Nephron (organoid): ENCODE results near the gene PSMB5.
A peak's percentile ranks its signal among the peaks of the same experiment; 100 is the strongest.

Experiments used
- H3K27ac Mint-ChIP-seq, 3 experiments: 2 replicates each; pipeline ENCODE4 v1.8.0; 2020; ENCODE audit warnings: mixed read lengths in 3 of 3, mild to moderate bottlenecking in 2 of 3, moderate library complexity in 1 of 3
- H3K27me3 Mint-ChIP-seq: 2 replicates; pipeline ENCODE4 v1.8.0; 2021; ENCODE audit warnings: low read depth, mild to moderate bottlenecking, moderate library complexity, mixed read lengths
- H3K36me3 Mint-ChIP-seq: 2 replicates; pipeline ENCODE4 v1.8.0; 2020; ENCODE audit warnings: low read depth, mixed read lengths
- H3K4me1 Mint-ChIP-seq: 2 replicates; pipeline ENCODE4 v1.8.0; 2020; ENCODE audit warnings: mixed read lengths
- H3K4me3 Mint-ChIP-seq, 3 experiments: 2 replicates each; pipeline ENCODE4 v1.8.0; 2020; ENCODE audit warnings: mild to moderate bottlenecking in 3 of 3, mixed read lengths in 3 of 3, moderate library complexity in 2 of 3
- H3K9me3 Mint-ChIP-seq: 2 replicates; pipeline ENCODE4 v1.8.0; 2020; ENCODE audit warnings: mixed read lengths
- TF ChIP-seq, protein P1 (sequence below), 3 experiments: fragments of 200-600 bp; sonication (generic); IDR thresholded peaks; one replicate each; pipeline ENCODE4 v1.5.0; 2021; ENCODE audit warnings: antibody characterized with exemption in 3 of 3; ENCODE audit not compliant: unreplicated experiment in 3 of 3

PSMB5 gene

DNA sequence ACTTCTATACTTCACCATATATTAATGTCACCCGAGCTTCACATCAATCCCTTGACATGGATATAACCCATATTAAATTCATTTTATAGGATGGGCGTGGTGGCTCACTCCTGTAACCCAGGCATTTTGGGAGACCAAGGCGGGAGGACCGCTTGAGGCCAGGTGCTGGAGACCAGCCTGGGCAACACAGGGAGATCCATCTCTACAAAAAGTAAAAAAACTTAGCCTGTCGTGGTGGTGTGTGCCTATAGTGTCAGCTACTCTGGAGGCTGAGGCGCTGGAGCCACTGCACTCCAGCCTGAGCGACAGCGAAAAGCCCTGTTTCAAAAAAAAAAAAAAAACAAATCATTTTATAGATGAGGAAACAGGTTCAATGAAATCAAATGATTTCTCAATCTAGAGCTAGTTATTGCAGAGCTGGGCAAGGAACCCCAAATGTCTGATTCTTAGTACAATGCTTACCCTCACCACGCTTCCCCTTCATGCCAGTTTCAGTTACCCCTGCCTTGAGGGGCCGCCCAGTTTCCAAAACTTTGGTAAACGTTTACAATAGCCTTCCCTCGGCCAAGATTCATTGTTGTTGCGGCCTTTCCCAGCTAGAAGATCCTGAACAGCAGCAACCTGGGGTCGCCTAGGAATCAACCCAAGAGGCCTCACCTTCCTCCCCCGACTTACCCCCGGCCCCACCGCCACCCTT is 751 bp downstream of the PSMB5 start:
- TF ChIP-seq, protein P1, sequence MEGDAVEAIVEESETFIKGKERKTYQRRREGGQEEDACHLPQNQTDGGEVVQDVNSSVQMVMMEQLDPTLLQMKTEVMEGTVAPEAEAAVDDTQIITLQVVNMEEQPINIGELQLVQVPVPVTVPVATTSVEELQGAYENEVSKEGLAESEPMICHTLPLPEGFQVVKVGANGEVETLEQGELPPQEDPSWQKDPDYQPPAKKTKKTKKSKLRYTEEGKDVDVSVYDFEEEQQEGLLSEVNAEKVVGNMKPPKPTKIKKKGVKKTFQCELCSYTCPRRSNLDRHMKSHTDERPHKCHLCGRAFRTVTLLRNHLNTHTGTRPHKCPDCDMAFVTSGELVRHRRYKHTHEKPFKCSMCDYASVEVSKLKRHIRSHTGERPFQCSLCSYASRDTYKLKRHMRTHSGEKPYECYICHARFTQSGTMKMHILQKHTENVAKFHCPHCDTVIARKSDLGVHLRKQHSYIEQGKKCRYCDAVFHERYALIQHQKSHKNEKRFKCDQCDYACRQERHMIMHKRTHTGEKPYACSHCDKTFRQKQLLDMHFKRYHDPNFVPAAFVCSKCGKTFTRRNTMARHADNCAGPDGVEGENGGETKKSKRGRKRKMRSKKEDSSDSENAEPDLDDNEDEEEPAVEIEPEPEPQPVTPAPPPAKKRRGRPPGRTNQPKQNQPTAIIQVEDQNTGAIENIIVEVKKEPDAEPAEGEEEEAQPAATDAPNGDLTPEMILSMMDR (IDR thresholded peaks at IDR 0.05; ENCODE audit: unreplicated experiment in 3 of 3), result no peak
- Mint-ChIP-seq H3K36me3 (peaks cover 25% of the 10 kb centered on the region), H3K4me1 (peaks cover 26% of the 10 kb centered on the region), H3K27ac (peak overlapping the region; percentile 97 to 99 (median 98)), H3K9me3 (no peaks in the 10 kb centered on the region), H3K27me3 (no peaks in the 10 kb centered on the region), H3K4me3 (peak overlapping the region; percentile 80 to 89 (median 86))

DNA sequence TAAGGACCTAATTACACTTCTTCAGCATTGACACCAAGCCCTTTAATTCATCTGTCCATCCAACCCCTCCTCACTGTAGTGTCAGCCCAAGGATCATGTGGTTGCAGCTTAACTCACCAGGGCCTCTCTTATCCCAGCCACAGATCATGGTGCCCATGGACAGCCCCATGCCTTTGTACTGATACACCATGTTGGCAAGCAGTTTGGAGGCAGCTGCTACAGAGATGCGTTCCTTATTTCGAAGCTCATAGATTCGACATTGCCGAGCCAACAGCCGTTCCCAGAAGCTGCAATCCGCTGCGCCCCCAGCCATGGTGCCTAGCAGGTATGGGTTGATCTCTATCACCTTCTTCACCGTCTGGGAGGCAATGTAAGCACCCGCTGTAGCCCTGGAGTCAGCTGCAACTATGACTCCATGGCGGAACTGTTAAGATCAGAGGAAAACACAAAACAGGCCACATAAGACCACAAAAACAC is 1.4 kb downstream of the PSMB5 start:
- Mint-ChIP-seq H3K4me1 (peaks cover 26% of the 10 kb centered on the region), H3K36me3 (peaks cover 30% of the 10 kb centered on the region), H3K27ac (peak overlapping the region; percentile 14 to 98 (median 97)), H3K4me3 (peak overlapping the region; percentile 80 to 89 (median 86)), H3K27me3 (no peaks in the 10 kb centered on the region), H3K9me3 (no peaks in the 10 kb centered on the region)
- TF ChIP-seq, protein P1 (IDR thresholded peaks at IDR 0.05; ENCODE audit: unreplicated experiment in 3 of 3), result no peak

DNA sequence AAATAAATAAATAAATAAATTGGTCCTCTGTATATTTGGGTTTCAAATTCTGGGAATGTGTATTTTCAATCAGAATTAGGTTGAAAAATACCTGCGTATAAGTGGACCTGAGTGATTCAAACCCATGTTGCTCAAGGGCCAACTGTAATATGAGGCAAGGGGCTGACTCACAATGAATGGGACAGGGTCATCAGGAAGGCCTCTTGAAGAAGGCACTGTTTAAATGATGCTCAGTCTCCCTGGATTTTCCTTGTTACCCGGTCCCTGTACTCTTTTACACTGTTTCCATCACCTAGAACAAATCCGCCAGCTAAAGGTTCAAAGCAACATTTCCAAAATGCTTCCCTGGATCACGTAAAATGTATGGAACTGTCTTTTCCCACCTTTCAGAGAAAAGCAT is 3.8 kb downstream of the PSMB5 start:
- no peaks in the 10 kb centered on the region for H3K9me3 Mint-ChIP-seq
- peaks cover 26% of the 10 kb centered on the region for H3K4me1 Mint-ChIP-seq
- peak overlapping the region in 1 of 3 experiments; percentile 84 for H3K4me3 Mint-ChIP-seq
- no peaks in the 10 kb centered on the region for H3K27me3 Mint-ChIP-seq
- TF ChIP-seq, protein P1 (IDR thresholded peaks at IDR 0.05; ENCODE audit: unreplicated experiment in 3 of 3), result no peak
- H3K36me3 Mint-ChIP-seq, result peaks cover 41% of the 10 kb centered on the region
- H3K27ac Mint-ChIP-seq, result no peak overlapping the region

DNA sequence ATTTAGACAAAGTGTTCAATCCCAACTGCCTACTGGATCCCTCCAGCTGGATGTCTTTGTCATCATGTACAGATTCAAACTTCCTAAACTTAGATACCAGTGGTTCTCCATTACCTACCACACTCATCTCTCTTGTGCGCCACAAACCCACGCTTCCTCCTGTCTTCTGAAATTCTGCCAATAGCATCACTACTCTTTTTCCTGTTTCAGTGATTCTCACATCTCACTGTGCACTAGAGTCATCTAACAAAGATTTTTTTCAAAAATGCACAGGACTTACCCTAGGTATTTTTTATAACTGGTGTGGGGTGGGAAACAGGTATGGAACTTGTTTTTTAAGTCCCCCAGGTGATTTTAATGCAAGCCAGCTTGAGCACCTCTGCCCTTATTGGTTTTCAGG is 5.9 kb downstream of the PSMB5 start:
- peaks cover 53% of the 10 kb centered on the region for H3K36me3 Mint-ChIP-seq
- no peaks in the 10 kb centered on the region for H3K27me3 Mint-ChIP-seq
- H3K4me1 Mint-ChIP-seq, result peaks cover 30% of the 10 kb centered on the region
- no peak overlapping the region for H3K4me3 Mint-ChIP-seq
- TF ChIP-seq, protein P1 (IDR thresholded peaks at IDR 0.05; ENCODE audit: unreplicated experiment in 3 of 3), result no peak
- peak overlapping the region in 1 of 3 experiments; percentile 48 for H3K27ac Mint-ChIP-seq
- no peaks in the 10 kb centered on the region for H3K9me3 Mint-ChIP-seq

DNA sequence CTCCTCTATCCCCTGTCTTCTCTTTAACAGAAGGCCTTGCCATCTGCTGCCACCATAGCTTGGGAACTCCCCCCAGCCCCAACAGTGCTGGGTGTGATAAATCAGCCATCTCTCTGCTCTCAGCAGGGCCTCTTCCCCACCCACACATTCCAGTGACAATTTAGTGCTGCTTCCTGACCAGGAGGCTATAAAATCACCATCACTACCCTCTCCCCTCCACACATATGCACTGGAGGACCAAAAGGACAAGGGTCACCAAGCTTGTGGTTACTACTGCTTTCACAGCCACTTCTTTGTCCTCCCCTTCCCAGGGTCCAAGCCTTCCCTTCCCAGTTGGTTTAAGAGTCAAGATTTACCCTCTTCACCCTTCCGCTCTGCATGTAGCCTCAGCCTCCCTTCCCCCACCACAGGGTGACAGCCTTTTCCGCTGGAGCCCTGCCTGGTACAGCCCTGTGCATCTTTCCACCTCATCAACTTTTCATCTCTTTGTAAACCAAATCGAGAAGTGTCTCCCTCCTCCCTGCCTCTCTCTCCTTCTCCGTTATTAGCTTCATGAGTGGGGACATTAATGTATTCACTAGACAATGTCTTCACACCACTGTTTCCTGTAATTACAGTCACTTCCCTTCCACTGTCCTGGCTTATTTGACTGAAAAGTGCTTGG is 9.4 kb downstream of the PSMB5 start:
- peaks cover 49% of the 10 kb centered on the region for H3K4me1 Mint-ChIP-seq

More for the DNA sequence above, 9.4 kb downstream of the PSMB5 start:
- peak overlapping the region in 2 of 3 experiments; percentile 1 to 44 for H3K4me3 Mint-ChIP-seq
- TF ChIP-seq, protein P1 (IDR thresholded peaks at IDR 0.05; ENCODE audit: unreplicated experiment in 3 of 3), result no peak
- peaks cover 35% of the 10 kb centered on the region for H3K36me3 Mint-ChIP-seq
- H3K27me3 Mint-ChIP-seq, result no peaks in the 10 kb centered on the region
- H3K9me3 Mint-ChIP-seq, result no peaks in the 10 kb centered on the region
- H3K27ac Mint-ChIP-seq, result peak overlapping the region; percentile 13 to 86 (median 38)
